HCT116 (cell line): ENCODE data around the gene TOX2. TPM values are rescaled to one million over a fixed set of nuclear protein-coding genes. Genes with fewer than 3 reads are reported as not detected.

Experiments used
- ATAC-seq: fragments of 200-7000 bp; cut with Tn5 transposase; 2 replicates; pipeline ENCODE4 v1.9.1; 2020; ENCODE audit warnings: mild to moderate bottlenecking, moderate library complexity
- BruUV-seq: library from RNA; stranded (reverse); fragments of 400-500 nt; replicated peaks from 2 replicates; lab custom pipeline; 2021; lab: Mats Ljungman, UMichigan
- CTCF ChIA-PET: fragments of 300-600 bp; sonication (Branson Sonifier 250); formaldehyde crosslinking; loops from one replicate; lab custom pipeline; 2021; ENCODE audit warnings: antibody characterized with exemption; lab: Charles Lee
- POLR2A ChIA-PET: fragments of 300-600, 350-600 bp; sonication (Branson Sonifier 250); formaldehyde crosslinking; loops from one replicate; lab custom pipeline; 2021; ENCODE audit warnings: antibody characterized with exemption; lab: Charles Lee
- RAD21 ChIA-PET, 2 experiments: fragments of 300-600 bp; sonication (Branson Sonifier 250); formaldehyde crosslinking; loops; one replicate each; lab custom pipeline; 2023; ENCODE audit warnings: low total read pairs in 2 of 2; ENCODE audit not compliant: uncharacterized antibody in 2 of 2, unreplicated experiment in 2 of 2, low non-redundant PET in 1 of 2; lab: Charles Lee
- DNase-seq: peaks from one replicate; pipeline ENCODE4 v3.0.0-alpha.2; 2010; ENCODE audit warnings: low read depth, low spot score
- H2AFZ ChIP-seq: fragments of 200-600 bp; shearing (Covaris generic), sonication (generic); 2 replicates; pipeline ENCODE4 v1.6.1; 2017; ENCODE audit warnings: low read depth, mixed run types, mixed read lengths, antibody characterized with exemption, low read length; ENCODE audit not compliant: poor library complexity, severe bottlenecking
- H3K27ac ChIP-seq: 2 replicates; pipeline ENCODE4 v1.5.1; 2012; ENCODE audit warnings: low read depth, low read length
- H3K27me3 ChIP-seq: fragments of 200-600 bp; sonication (generic); 2 replicates; pipeline ENCODE4 v1.6.1; 2016; ENCODE audit warnings: mixed run types, low read length, mixed read lengths; ENCODE audit not compliant: insufficient read depth
- H3K36me3 ChIP-seq, 2 experiments: fragments of 200-500 bp in 1 of 2; fragments of 200-600 bp in 1 of 2; sonication (Bioruptor generic) in 1 of 2; sonication (generic) in 1 of 2; 2 replicates each; pipeline versions ENCODE4 v1.5.1 to v1.6.1; 2014 to 2016; ENCODE audit warnings: low read length in 2 of 2, inconsistent platforms in 1 of 2, mixed read lengths in 1 of 2, mixed run types in 1 of 2; ENCODE audit not compliant: insufficient read depth in 2 of 2, control insufficient read depth in 1 of 2
- H3K4me1 ChIP-seq, 2 experiments: fragments of 200-600 bp in 1 of 2; sonication (generic) in 1 of 2; 2 replicates each; pipeline versions ENCODE4 v1.5.1 to v1.6.1; 2012 to 2017; ENCODE audit warnings: low read length in 2 of 2, inconsistent platforms in 1 of 2, mild to moderate bottlenecking in 1 of 2, mixed read lengths in 1 of 2, mixed run types in 1 of 2, moderate library complexity in 1 of 2; ENCODE audit not compliant: insufficient read depth in 2 of 2, control insufficient read depth in 1 of 2
- H3K4me2 ChIP-seq: fragments of 200-600 bp; sonication (generic); 2 replicates; pipeline ENCODE4 v1.6.1; 2017; ENCODE audit warnings: mixed run types, low read length, mixed read lengths
- H3K4me3 ChIP-seq, 2 experiments: fragments of 200-600 bp in 1 of 2; sonication (generic) in 1 of 2; replicated peaks in 1 of 2; 2 replicates each; pipeline ENCODE4 v1.5.1; 2011 to 2016; ENCODE audit warnings: low read length in 2 of 2, control low read depth in 1 of 2, low read depth in 1 of 2, mild to moderate bottlenecking in 1 of 2, mixed read lengths in 1 of 2, mixed run types in 1 of 2
- H3K79me2 ChIP-seq: fragments of 200-600 bp; sonication (generic); 2 replicates; pipeline ENCODE4 v1.6.1; 2017; ENCODE audit warnings: mild to moderate bottlenecking, mixed run types, low read length, moderate library complexity, mixed read lengths; ENCODE audit not compliant: insufficient read depth
- H3K9ac ChIP-seq: fragments of 200-600 bp; sonication (generic); 2 replicates; pipeline ENCODE4 v1.6.1; 2016; ENCODE audit warnings: low read length, mixed read lengths
- H3K9me2 ChIP-seq: fragments of 200-600 bp; sonication (generic), shearing (Covaris generic); 2 replicates; pipeline ENCODE4 v1.6.1; 2017; ENCODE audit warnings: mixed run types, mild to moderate bottlenecking, moderate library complexity; ENCODE audit not compliant: insufficient read depth
- H3K9me3 ChIP-seq, 2 experiments: fragments of 200-500 bp in 1 of 2; fragments of 200-600 bp in 1 of 2; sonication (Bioruptor generic) in 1 of 2; sonication (generic) in 1 of 2; 2 replicates each; pipeline ENCODE4 v1.6.1; 2014 to 2017; ENCODE audit warnings: low read length in 2 of 2, mixed read lengths in 2 of 2, inconsistent platforms in 1 of 2, low read depth in 1 of 2, mild to moderate bottlenecking in 1 of 2, mixed run types in 1 of 2, moderate library complexity in 1 of 2; ENCODE audit not compliant: control insufficient read depth in 1 of 2, insufficient read depth in 1 of 2
- H4K20me1 ChIP-seq: fragments of 200-600 bp; sonication (generic), shearing (Covaris generic); 2 replicates; pipeline ENCODE4 v1.6.1; 2017; ENCODE audit warnings: mixed run types, mild to moderate bottlenecking, moderate library complexity; ENCODE audit not compliant: insufficient read depth
- CEBPB ChIP-seq: IDR thresholded peaks from 2 replicates; pipeline ENCODE4 v1.6.1; 2012; ENCODE audit warnings: low read depth
- EGR1 ChIP-seq: IDR thresholded peaks from 2 replicates; pipeline ENCODE4 v1.6.1; 2012; ENCODE audit warnings: low read depth
- ELF1 ChIP-seq: IDR thresholded peaks from 2 replicates; pipeline ENCODE4 v1.6.1; 2012; ENCODE audit warnings: low read depth, borderline replicate concordance
- EZH2phosphoT487 ChIP-seq: fragments of 200-600 bp; IDR thresholded peaks from 2 replicates; pipeline ENCODE4 v1.6.1; 2018; ENCODE audit warnings: antibody characterized with exemption, borderline replicate concordance
- FOSL1 ChIP-seq: IDR thresholded peaks from 2 replicates; pipeline ENCODE4 v1.6.1; 2012; ENCODE audit warnings: low read depth
- JUND ChIP-seq: IDR thresholded peaks from 2 replicates; pipeline ENCODE4 v1.6.1; 2012
- POLR2A ChIP-seq: IDR thresholded peaks from 2 replicates; pipeline ENCODE4 v1.7.0; 2011; ENCODE audit warnings: borderline replicate concordance; ENCODE audit not compliant: insufficient read depth, insufficient read length; ENCODE audit errors: extremely low read depth
- SP1 ChIP-seq: IDR thresholded peaks from 2 replicates; pipeline ENCODE4 v1.6.1; 2012; ENCODE audit warnings: low read depth
- YY1 ChIP-seq: IDR thresholded peaks from 2 replicates; pipeline ENCODE4 v1.6.1; 2011; ENCODE audit warnings: low read length, low read depth, moderate library complexity, mild to moderate bottlenecking; ENCODE audit not compliant: insufficient replicate concordance; ENCODE audit errors: extremely low read depth
- ZNF274 ChIP-seq: fragments of 200-500 bp; sonication (Bioruptor generic); IDR thresholded peaks from 2 replicates; pipeline ENCODE4 v1.6.1; 2014; ENCODE audit warnings: mild to moderate bottlenecking, low read depth, low read length, inconsistent platforms
- intact Hi-C: fragments of 100-400 bp; cut with micrococcal nuclease; formaldehyde crosslinking; loops from 2 replicates; pipeline ENCODE4 v1.10.0; 2022
- total RNA-seq: library from RNA; stranded (reverse); gene quantifications from one replicate; pipeline ENCODE4 v1.2.1, GENCODE V29; 2021; ENCODE audit not compliant: unreplicated experiment
- TF ChIP-seq, protein P1 (sequence below): IDR thresholded peaks from 2 replicates; pipeline ENCODE4 v1.6.1; 2012

Gene TOX2
- total RNA-seq, 1 experiment from 2014 or later, result 39.6 TPM

DNA sequence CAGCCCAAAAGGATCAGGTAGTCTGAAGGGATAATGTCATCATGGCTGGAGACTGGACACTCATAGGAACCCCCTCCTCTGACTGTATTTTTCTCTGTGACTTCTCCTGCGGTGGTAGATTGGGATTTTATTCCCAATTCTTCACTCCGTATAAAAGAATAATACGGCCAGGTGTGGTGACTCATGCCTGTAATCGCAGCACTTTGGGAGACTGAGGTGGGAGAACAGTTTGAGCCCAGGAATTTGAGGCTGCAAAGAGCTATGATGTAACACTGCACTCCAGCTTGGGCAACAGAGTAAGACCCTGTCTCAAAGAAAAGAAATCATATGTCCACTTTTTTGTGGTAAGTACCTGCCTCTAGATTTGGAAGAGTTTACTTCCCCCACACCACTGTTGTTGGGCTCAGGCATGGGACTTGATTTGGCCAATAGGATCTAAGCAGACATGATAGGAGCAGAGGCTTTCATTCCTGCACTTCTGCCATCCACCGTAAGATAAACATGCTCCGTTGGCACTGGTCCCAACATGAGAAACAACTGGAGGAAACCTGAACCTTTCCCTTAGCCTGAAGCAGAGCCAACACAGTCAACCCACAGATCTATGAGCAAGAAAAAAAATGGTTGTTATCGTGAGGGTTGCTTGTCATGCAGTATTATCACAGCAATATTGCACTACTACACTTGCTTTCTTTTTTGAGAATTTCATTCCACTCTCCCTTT, 190.3 kb downstream of the TOX2 start:
- Histone ChIP-seq H3K4me1 (peaks cover 3 to 6% of the 10 kb centered on the region in 2 experiments; a peak in 2 of 4 replicates), H4K20me1 (no peaks in the 10 kb centered on the region), H3K4me2 (no peak overlapping the region), H3K9me3 (peaks cover 4 to 6% of the 10 kb centered on the region in 2 experiments; a peak in 2 of 4 replicates), H3K27ac (no peak overlapping the region), H2AFZ (no peak overlapping the region), H3K9me2 (no peaks in the 10 kb centered on the region), H3K36me3 (no peaks in the 10 kb centered on the region), H3K4me3 (no peak overlapping the region), H3K9ac (no peak overlapping the region), H3K79me2 (no peaks in the 10 kb centered on the region), H3K27me3 (peaks cover 5% of the 10 kb centered on the region; the same call in 1 of the 2 replicates)
- DNase-seq (no peak), ATAC-seq (peak; percentile 58; the same call in 1 of the 2 replicates)
- ChIA-PET RAD21 (no interaction called here), POLR2A (no interaction called here), CTCF (interaction anchor here (0.9 kb wide), 1 partner anchor 12 kb away, joined by 3 read pairs; no protein-coding TSS in a partner anchor)
- BruUV-seq, result no TSS peak
- TF ChIP-seq SP1 (no peak), CEBPB (no peak)
- intact Hi-C loops, result loop anchor here (5.0 kb wide), 1 partner anchor 72 kb away; no protein-coding TSS in a partner anchor

DNA sequence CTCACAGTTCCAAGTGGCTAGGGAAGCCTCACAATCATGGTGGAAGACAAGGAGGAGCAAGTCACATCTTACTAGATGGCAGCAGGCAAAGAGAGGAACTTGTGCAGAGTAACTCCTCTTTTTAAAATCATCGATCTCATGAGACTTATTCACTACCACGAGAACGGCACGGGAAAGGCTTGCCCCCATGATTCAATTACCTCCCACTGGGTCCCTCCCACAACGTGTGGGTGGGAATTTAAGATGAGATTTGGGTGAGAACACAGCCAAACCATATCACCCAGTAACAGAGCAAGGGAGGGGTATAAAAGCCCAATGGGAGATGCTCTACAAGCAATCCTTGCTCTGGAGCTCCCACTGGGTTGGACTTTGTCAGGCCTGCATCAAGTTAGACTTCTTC, 192.0 kb downstream of the TOX2 start:
- no peak for ATAC-seq
- ChIA-PET RAD21 (no interaction called here), CTCF (interaction anchor here (1.7 kb wide), 1 partner anchor 10 kb away, joined by 6 read pairs; no protein-coding TSS in a partner anchor), POLR2A (no interaction called here)
- no TSS peak for BruUV-seq
- Histone ChIP-seq H3K9me2 (no peaks in the 10 kb centered on the region), H4K20me1 (no peaks in the 10 kb centered on the region), H3K4me3 (no peak overlapping the region), H2AFZ (no peak overlapping the region), H3K9me3 (peaks cover 4 to 6% of the 10 kb centered on the region in 2 experiments; a peak in 2 of 4 replicates), H3K27ac (no peak overlapping the region), H3K36me3 (no peaks in the 10 kb centered on the region), H3K4me2 (no peak overlapping the region), H3K79me2 (no peaks in the 10 kb centered on the region), H3K9ac (no peak overlapping the region), H3K4me1 (peaks cover 3 to 6% of the 10 kb centered on the region in 2 experiments; a peak in 2 of 4 replicates), H3K27me3 (peaks cover 5% of the 10 kb centered on the region; the same call in 1 of the 2 replicates)
- TF ChIP-seq CEBPB (no peak), SP1 (no peak), ELF1 (no peak), POLR2A (no peak), EGR1 (no peak), ZNF274 (no peak), EZH2phosphoT487 (no peak), YY1 (no peak), FOSL1 (no peak), JUND (no peak)
- TF ChIP-seq, protein P1, sequence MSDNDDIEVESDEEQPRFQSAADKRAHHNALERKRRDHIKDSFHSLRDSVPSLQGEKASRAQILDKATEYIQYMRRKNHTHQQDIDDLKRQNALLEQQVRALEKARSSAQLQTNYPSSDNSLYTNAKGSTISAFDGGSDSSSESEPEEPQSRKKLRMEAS, result no peak
- DNase-seq, result no peak
- intact Hi-C loops, result loop anchor here (5.0 kb wide), 1 partner anchor 71 kb away; no protein-coding TSS in a partner anchor
